GOT3 (cell line): ENCODE results near the gene ALDH1A2.
"Not testable (repeated sequence)": the region's sequence is repeated elsewhere in the genome, so short reads cannot be mapped to it uniquely, and the experiment has no call there.

ENCODE experiments used
- DNase-seq: peaks from one replicate; lab custom pipeline; 2025; ENCODE audit warnings: mixed read lengths; lab: John Stamatoyannopoulos, UW

Gene ALDH1A2

GRCh38 chr15:58066042-58066867, 744 bp upstream of the ALDH1A2 start:
- DNase-seq, result no peak

GRCh38 chr15:58064980-58065444, 499 bp downstream of the ALDH1A2 start:
- DNase-seq, result no peak

- no peak for DNase-seq
Measured at GRCh38 chr15:58064082-58064979, 1.2 kb downstream of the ALDH1A2 start.

GRCh38 chr15:58063614-58064013, 1.9 kb downstream of the ALDH1A2 start:
- no peak for DNase-seq

- no peak for DNase-seq
Measured at GRCh38 chr15:58062983-58063382, 2.5 kb downstream of the ALDH1A2 start.

- no peak for DNase-seq
Measured at GRCh38 chr15:58062175-58062574, 3.3 kb downstream of the ALDH1A2 start.

GRCh38 chr15:58060575-58060974, 4.9 kb downstream of the ALDH1A2 start:
- DNase-seq, result no peak

- no peak for DNase-seq
Measured at GRCh38 chr15:58058729-58059128, 6.8 kb downstream of the ALDH1A2 start.

GRCh38 chr15:58058073-58058472, 7.4 kb downstream of the ALDH1A2 start:
- no peak for DNase-seq

- DNase-seq, result no peak
Measured at GRCh38 chr15:58057559-58057958, 8.0 kb downstream of the ALDH1A2 start.

- no peak for DNase-seq
Measured at GRCh38 chr15:58056015-58056414, 9.5 kb downstream of the ALDH1A2 start.

- DNase-seq, result no peak
Measured at GRCh38 chr15:58053315-58054153, 12.0 kb downstream of the ALDH1A2 start.

- no peak for DNase-seq
Measured at GRCh38 chr15:58052334-58052733, 13.2 kb downstream of the ALDH1A2 start.

GRCh38 chr15:58049520-58050227, 15.8 kb downstream of the ALDH1A2 start:
- DNase-seq, result no peak

- DNase-seq, result no peak
Measured at GRCh38 chr15:58048261-58048660, 17.2 kb downstream of the ALDH1A2 start.

GRCh38 chr15:58047149-58047548, 18.4 kb downstream of the ALDH1A2 start:
- DNase-seq, result no peak

- no peak for DNase-seq
Measured at GRCh38 chr15:58046467-58046866, 19.0 kb downstream of the ALDH1A2 start.

- DNase-seq, result not testable (repeated sequence)
Measured at GRCh38 chr15:58045376-58045775, 20.1 kb downstream of the ALDH1A2 start.

GRCh38 chr15:58044551-58044950, 21.0 kb downstream of the ALDH1A2 start:
- DNase-seq, result no peak

- no peak for DNase-seq
Measured at GRCh38 chr15:58043192-58043903, 22.2 kb downstream of the ALDH1A2 start.

- no peak for DNase-seq
Measured at GRCh38 chr15:58042006-58042405, 23.5 kb downstream of the ALDH1A2 start.
